Fibroblast of lung (primary cell): ENCODE results near the gene ZBTB14. TPM values are rescaled to one million over a fixed set of nuclear protein-coding genes. Genes with fewer than 3 reads are reported as not detected.

Source experiments
- DNase-seq, 2 donors: peaks; one replicate each; pipeline versions ENCODE4 v3.0.0 to v3.0.0-alpha.2; 2010; ENCODE audit warnings: low read depth in 2 of 2
- H2AFZ ChIP-seq: 2 replicates; pipeline ENCODE4 v1.5.1; 2012; ENCODE audit warnings: low read length, control low read depth, inconsistent platforms
- H3K27ac ChIP-seq: 2 replicates; pipeline ENCODE4 v1.5.1; 2011; ENCODE audit warnings: low read length, control low read depth; ENCODE audit not compliant: insufficient read depth
- H3K27me3 ChIP-seq: 2 replicates; pipeline ENCODE4 v1.5.1; 2011; ENCODE audit warnings: mild to moderate bottlenecking, low read length; ENCODE audit not compliant: control insufficient read depth, insufficient read depth
- H3K36me3 ChIP-seq: 2 replicates; pipeline ENCODE4 v1.5.1; 2011; ENCODE audit warnings: low read length; ENCODE audit not compliant: control insufficient read depth, insufficient read depth
- H3K4me1 ChIP-seq: 2 replicates; pipeline ENCODE4 v1.5.1; 2011; ENCODE audit warnings: low read length; ENCODE audit not compliant: control insufficient read depth, insufficient read depth; ENCODE audit errors: extremely low read depth
- H3K4me2 ChIP-seq: 2 replicates; pipeline ENCODE4 v1.5.1; 2011; ENCODE audit warnings: low read length, control low read depth; ENCODE audit not compliant: insufficient read depth; ENCODE audit errors: extremely low read depth
- H3K4me3 ChIP-seq, 4 experiments: fragments of 200-600 bp in 1 of 4; sonication (generic) in 1 of 4; replicated peaks in 1 of 4; 2 replicates each; pipeline ENCODE4 v1.5.1; 2011 to 2016; ENCODE audit warnings: low read length in 4 of 4, low read depth in 3 of 4, mild to moderate bottlenecking in 3 of 4, control low read depth in 2 of 4, inconsistent platforms in 1 of 4, mixed read lengths in 1 of 4; ENCODE audit not compliant: insufficient read depth in 1 of 4; ENCODE audit errors: control extremely low read depth in 1 of 4
- H3K79me2 ChIP-seq: 2 replicates; pipeline ENCODE4 v1.5.1; 2012; ENCODE audit warnings: mild to moderate bottlenecking, low read length, inconsistent platforms; ENCODE audit not compliant: control insufficient read depth, insufficient read depth
- H3K9ac ChIP-seq: 2 replicates; pipeline ENCODE4 v1.5.1; 2011; ENCODE audit warnings: mild to moderate bottlenecking, low read length, control low read depth; ENCODE audit not compliant: insufficient read depth
- H3K9me3 ChIP-seq: 2 replicates; pipeline ENCODE4 v1.5.1; 2012; ENCODE audit warnings: low read depth, low read length; ENCODE audit not compliant: control insufficient read depth, insufficient read depth
- H4K20me1 ChIP-seq: 2 replicates; pipeline ENCODE4 v1.5.1; 2011; ENCODE audit warnings: low read length; ENCODE audit not compliant: control insufficient read depth, insufficient read depth; ENCODE audit errors: extremely low read depth
- CTCF ChIP-seq, 2 donors: IDR thresholded peaks in 1 of 2; conservative IDR thresholded peaks in 1 of 2; 1 replicate in 1 of 2; 2 replicates in 1 of 2; pipeline ENCODE4 v1.5.1; 2011 to 2012; ENCODE audit warnings: low read length in 2 of 2, control low read depth in 1 of 2, inconsistent platforms in 1 of 2, low read depth in 1 of 2, mild to moderate bottlenecking in 1 of 2
- EZH2 ChIP-seq: IDR thresholded peaks from 2 replicates; pipeline ENCODE4 v1.5.1; 2012; ENCODE audit warnings: low read length, control low read depth, mild to moderate bottlenecking; ENCODE audit errors: missing control alignments
- polyA plus RNA-seq, 2 donors: library from polyadenylated mRNA; depleted of rRNA in 1 of 2; stranded (reverse) in 1 of 2; unstranded in 1 of 2; fragments of >200 nt; gene quantifications; 2 replicates each; pipeline ENCODE4 v1.2.1, GENCODE V29; 2011 to 2012; ENCODE audit warnings: missing spikeins in 1 of 2
- total RNA-seq: library from RNA; depleted of rRNA; stranded (reverse); fragments of >200 nt; gene quantifications from 2 replicates; pipeline ENCODE4 v1.2.1, GENCODE V29; 2014

Gene ZBTB14
- total and polyA plus RNA-seq, 2 donors (not counting 1 experiment from before 2014, with no cell fraction given): 9.7 to 15.1 TPM

DNA sequence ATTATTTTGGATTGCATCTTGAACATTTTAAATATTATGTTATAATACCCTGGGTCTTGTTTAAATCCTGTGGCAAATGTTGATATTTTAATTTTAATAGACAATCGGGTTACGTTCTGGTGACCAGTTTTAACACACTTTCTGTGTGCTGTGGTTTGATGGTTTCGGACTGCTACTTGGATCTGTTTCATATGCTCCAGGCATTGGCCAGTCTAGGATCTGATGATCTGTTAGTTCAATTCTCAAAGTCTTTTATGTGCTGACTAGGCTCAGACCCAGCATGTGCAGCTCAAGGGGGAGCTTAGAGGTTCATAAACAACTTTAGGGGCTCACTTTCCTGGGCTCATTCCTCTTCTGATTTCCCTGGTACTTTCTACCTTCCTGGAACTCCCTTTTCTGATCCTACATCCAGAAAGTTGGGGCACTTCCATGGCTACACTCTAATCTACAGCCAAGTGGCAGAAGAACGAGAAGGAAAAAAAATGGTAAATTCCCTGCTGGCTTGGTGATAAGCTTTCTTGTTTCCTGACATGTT is 5.0 kb upstream of the ZBTB14 start:
- H3K4me2 ChIP-seq: no peak overlapping the region
- no peaks in the 10 kb centered on the region for H3K79me2 ChIP-seq
- no peak for DNase-seq
- TF ChIP-seq EZH2 (no peak), CTCF (conservative IDR thresholded peaks at IDR 0.05 in 1 of 2, IDR thresholded peaks at IDR 0.05 in 1 of 2; ENCODE audit: low read depth in 1 of 2, low read length in 2 of 2) (no peak)
- H3K27ac ChIP-seq: no peak overlapping the region
- no peak overlapping the region for H3K9ac ChIP-seq
- no peak overlapping the region for H2AFZ ChIP-seq
- no peaks in the 10 kb centered on the region for H3K4me1 ChIP-seq
- no peaks in the 10 kb centered on the region for H3K36me3 ChIP-seq
- no peaks in the 10 kb centered on the region for H4K20me1 ChIP-seq
- peaks cover 2% of the 10 kb centered on the region for H3K27me3 ChIP-seq
- H3K4me3 ChIP-seq: no peak overlapping the region
- no peaks in the 10 kb centered on the region for H3K9me3 ChIP-seq

DNA sequence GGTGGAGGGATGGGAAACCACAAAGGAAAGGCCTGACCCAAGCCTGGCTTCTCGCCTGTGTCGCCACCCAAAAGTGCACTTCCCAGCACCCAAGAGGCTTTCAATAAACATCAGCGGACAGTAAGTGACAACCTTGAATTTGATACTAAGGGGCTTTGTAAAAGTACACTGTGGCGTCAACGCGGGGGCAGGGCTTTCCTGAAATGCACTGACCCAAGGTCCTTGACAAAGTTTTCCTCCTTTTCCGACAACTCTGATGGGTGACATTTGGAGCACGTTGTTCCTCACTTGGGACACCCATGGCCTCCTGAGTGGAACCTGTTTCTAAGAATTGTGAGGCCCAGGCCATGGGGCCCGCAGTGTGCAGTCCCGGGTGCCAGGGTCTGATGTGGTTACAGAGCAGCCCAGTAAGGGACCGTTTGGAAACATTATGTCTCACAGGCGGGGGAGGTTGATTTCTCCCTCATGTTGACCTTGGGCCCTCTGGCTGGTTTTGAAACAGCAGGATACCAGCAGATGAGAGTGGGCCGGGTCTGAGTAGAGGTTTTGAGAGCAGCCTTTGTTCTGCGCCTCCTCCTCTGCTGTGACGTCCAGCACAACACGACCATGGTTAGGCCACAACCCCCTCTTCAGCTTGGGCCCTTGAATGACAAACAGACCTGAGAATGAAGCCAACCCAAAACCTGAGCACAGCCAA is 2.8 kb upstream of the ZBTB14 start:
- Histone ChIP-seq H3K36me3 (no peaks in the 10 kb centered on the region), H3K79me2 (peaks cover 6% of the 10 kb centered on the region), H3K27me3 (peaks cover 2% of the 10 kb centered on the region), H3K4me1 (peaks cover 3% of the 10 kb centered on the region), H3K4me2 (no peak overlapping the region), H3K4me3 (no peak overlapping the region), H3K9me3 (no peaks in the 10 kb centered on the region), H3K27ac (no peak overlapping the region), H3K9ac (no peak overlapping the region), H2AFZ (no peak overlapping the region), H4K20me1 (no peaks in the 10 kb centered on the region)
- DNase-seq: no peak
- TF ChIP-seq EZH2 (no peak), CTCF (conservative IDR thresholded peaks at IDR 0.05 in 1 of 2, IDR thresholded peaks at IDR 0.05 in 1 of 2; ENCODE audit: low read depth in 1 of 2, low read length in 2 of 2) (no peak)

GRCh38 chr18:5297597-5297996 is 2.1 kb upstream of the ZBTB14 start:
- no peaks in the 10 kb centered on the region for H3K9me3 ChIP-seq
- H3K79me2 ChIP-seq: peaks cover 8% of the 10 kb centered on the region
- H3K27ac ChIP-seq: no peak overlapping the region
- no peaks in the 10 kb centered on the region for H3K36me3 ChIP-seq
- no peak overlapping the region for H2AFZ ChIP-seq
- H3K27me3 ChIP-seq: peaks cover 2% of the 10 kb centered on the region
- H3K4me1 ChIP-seq: peaks cover 3% of the 10 kb centered on the region
- H3K9ac ChIP-seq: no peak overlapping the region
- H3K4me3 ChIP-seq: no peak overlapping the region
- no peak overlapping the region for H3K4me2 ChIP-seq
- DNase-seq: no peak
- TF ChIP-seq EZH2 (no peak), CTCF (conservative IDR thresholded peaks at IDR 0.05 in 1 of 2, IDR thresholded peaks at IDR 0.05 in 1 of 2; ENCODE audit: low read depth in 1 of 2, low read length in 2 of 2) (no peak)
- no peaks in the 10 kb centered on the region for H4K20me1 ChIP-seq
